H1 (cell line): ENCODE data around the gene DHFR2. TPM values are rescaled to one million over a fixed set of nuclear protein-coding genes. Genes with fewer than 3 reads are reported as not detected.

Source experiments
- ATF2 ChIP-seq: IDR thresholded peaks from 2 replicates; pipeline ENCODE4 v1.6.1; 2012; ENCODE audit warnings: low read length, inconsistent platforms
- CHD7 ChIP-seq: fragments of 300-600 bp; sonication (generic); IDR thresholded peaks from 2 replicates; pipeline ENCODE4 v1.7.1; 2012; ENCODE audit warnings: low read length, moderate library complexity, mild to moderate bottlenecking, inconsistent platforms; ENCODE audit not compliant: insufficient replicate concordance
- EZH2 ChIP-seq: fragments of 200-600 bp; sonication (generic); IDR thresholded peaks from 2 replicates; pipeline ENCODE4 v1.7.1; 2012; ENCODE audit warnings: low read depth, mild to moderate bottlenecking, moderate library complexity, low read length, inconsistent platforms; ENCODE audit not compliant: severe bottlenecking
- NRF1 ChIP-seq: IDR thresholded peaks from 2 replicates; pipeline ENCODE4 v1.6.1; 2011; ENCODE audit warnings: mild to moderate bottlenecking, low read depth, low read length, improper control_type of control experiment
- SP2 ChIP-seq: IDR thresholded peaks from 2 replicates; pipeline ENCODE4 v1.6.1; 2012; ENCODE audit warnings: mild to moderate bottlenecking, low read length, inconsistent platforms
- polyA plus RNA-seq, 7 experiments: library from polyadenylated mRNA; depleted of rRNA in 3 of 7; stranded (reverse) in 5 of 7; unstranded in 2 of 7; fragments of >200 nt in 5 of 7; fragments of 200-250 nt in 2 of 7; gene quantifications; 1 replicate in 5 of 7; 2 replicates in 1 of 7; 4 replicates in 1 of 7; pipeline versions ENCODE4 v1.2.1 to v1.2.3, GENCODE V29; 2011 to 2013; ENCODE audit warnings: missing spikeins in 2 of 7, mixed read lengths in 2 of 7
- total RNA-seq: library from RNA; stranded (reverse); fragmentation: NEBNext Ultra II Directional; extraction: Animal tissue kit (Norgen Biotek cat#: 25700); gene quantifications from 2 replicates; pipeline ENCODE4 v1.2.1, GENCODE V29; 2021

The DHFR2 gene
- total and polyA plus RNA-seq, 2 of the 8 experiments (the other 6 are each of a cell fraction or from before 2014, with no cell fraction given): 0.59 to 2.6 TPM

- TF ChIP-seq CHD7 (no peak), SP2 (no peak), ATF2 (no peak), NRF1 (no peak), EZH2 (no peak)
Observed at GRCh38 chr3:94065819-94066480, 3.2 kb upstream of the DHFR2 start (continued).
